ENCODE results near the gene WDR83. TPM values are rescaled to one million over a fixed set of nuclear protein-coding genes. Genes with fewer than 3 reads are reported as not detected.

The WDR83 gene
- total RNA-seq (2021; fragmentation: NEBNext Ultra II Directional; extraction: Animal tissue kit (Norgen Biotek cat#: 25700)) (15.3 and 19.6 TPM in 2 replicates), polyA plus RNA-seq (2011; rRNA removed) (12.6 and 24.5 TPM in 2 replicates), polyA minus RNA-seq (2011; rRNA and poly(A)+ RNA removed) (8.0 and 9.6 TPM in 2 replicates)
- polyA plus RNA-seq (2011; cell fraction: cytosol; rRNA removed), result 18.9 TPM
- 26.4 TPM for polyA plus RNA-seq (2011; cell fraction: nucleus; rRNA removed)
- polyA plus RNA-seq (2012, experiment 1 of 2), result 13.4 to 22.0 TPM (median 20.4 TPM) in 4 replicates
- polyA plus RNA-seq (2012, experiment 2 of 2), result 12.1 TPM
- polyA plus RNA-seq (2013, experiment 1 of 2), result 7.6 TPM
- 7.5 TPM for polyA plus RNA-seq (2013, experiment 2 of 2)
- polyA minus RNA-seq (2011; cell fraction: cytosol; rRNA and poly(A)+ RNA removed), result 6.5 TPM
- 16.5 TPM for polyA minus RNA-seq (2011; cell fraction: nucleus; rRNA and poly(A)+ RNA removed)
- long read RNA-seq, experiment 1, partial matches to known transcripts, result 4 of 4 reads
- long read RNA-seq, experiment 1, other reads (novel, unspliced or antisense), result 0 of 4 reads
- long read RNA-seq, experiment 2, transcript WDR83-201 (11 exons, 1,457 nt), result major isoform, 12 of 45 reads
- long read RNA-seq, experiment 2, partial matches to known transcripts, result 28 of 45 reads
- long read RNA-seq, experiment 2, other reads (novel, unspliced or antisense), result 5 of 45 reads

- Histone ChIP-seq H3K4me3 (ENCODE audit: extremely low read depth in 1 of 4, insufficient read depth in 2 of 4, low read depth in 3 of 4, low read length in 4 of 4) (peak within 1 kb of the TSS; percentile 88 to 97 (median 92)), H3K9ac (replicated peaks in 1 of 4; ENCODE audit: extremely low read depth in 1 of 4, low read depth in 3 of 4, low read length in 3 of 4) (peak within 1 kb of the TSS; percentile 10 to 91 (median 68)), H3K14ac (ENCODE audit: insufficient read length) (no peak within 1 kb of the TSS), H3K23ac (ENCODE audit: insufficient read length) (no peak within 1 kb of the TSS), H3K27me3 (replicated peaks in 1 of 4; ENCODE audit: control insufficient read depth in 3 of 4, extremely low read depth in 1 of 4, insufficient read depth in 3 of 4, low read length in 3 of 4) (no peaks in the 10 kb centered on the region; a peak in 1 of 7 replicates), H2BK5ac (ENCODE audit: low read depth, low read length) (peak within 1 kb of the TSS; percentile 71; the same call in 1 of the 2 replicates), H2BK20ac (ENCODE audit: low read length) (no peak within 1 kb of the TSS), H4K91ac (replicated peaks; ENCODE audit: insufficient read length, low read length) (no peak within 1 kb of the TSS), H2AFZ (ENCODE audit: low read length) (peak within 1 kb of the TSS; percentile 78), H2AK5ac (ENCODE audit: low read depth, low read length) (peak within 1 kb of the TSS; percentile 17; the same call in 1 of the 2 replicates), H2BK12ac (ENCODE audit: low read depth, low read length) (peak within 1 kb of the TSS; percentile 68), H3K27ac (ENCODE audit: low read depth, low read length) (peak within 1 kb of the TSS; percentile 41; the same call in 1 of the 2 replicates), H3K79me2 (ENCODE audit: control insufficient read depth in 1 of 2, insufficient read depth in 2 of 2, low read length in 2 of 2) (peaks cover 0 to 22% of the 10 kb centered on the region in 2 experiments; a peak in 1 of 4 replicates), H3K4ac (replicated peaks; ENCODE audit: insufficient read length, low read depth, low read length) (no peak within 1 kb of the TSS), H3K23me2 (ENCODE audit: low read depth, low read length) (peaks cover 24% of the 10 kb centered on the region), H4K20me1 (replicated peaks in 1 of 2; ENCODE audit: control insufficient read depth in 1 of 2, insufficient read depth in 2 of 2, low read length in 2 of 2) (peaks cover 0 to 9% of the 10 kb centered on the region in 2 experiments), H3K56ac (replicated peaks; ENCODE audit: insufficient read length, low read depth, low read length) (peak within 1 kb of the TSS; percentile 77), H3K79me1 (ENCODE audit: low read depth, low read length) (peaks cover 4% of the 10 kb centered on the region; the same call in 1 of the 2 replicates), H2BK120ac (replicated peaks; ENCODE audit: low read depth, low read length) (no peak within 1 kb of the TSS), H3K4me1 (replicated peaks in 1 of 4; ENCODE audit: control insufficient read depth in 3 of 4, insufficient read depth in 4 of 4, low read length in 3 of 4) (peaks cover 3 to 22% (median 7%) of the 10 kb centered on the region in 4 experiments), H3K18ac (ENCODE audit: extremely low read depth, low read length) (peak within 1 kb of the TSS; percentile 87), H4K8ac (ENCODE audit: extremely low read depth, insufficient read depth, low read length) (peak within 1 kb of the TSS; percentile 87), H3K9me3 (ENCODE audit: insufficient read depth in 2 of 2, low read depth in 1 of 2, low read length in 1 of 2) (no peaks in the 10 kb centered on the region), H3K36me3 (ENCODE audit: control insufficient read depth in 2 of 4, insufficient read depth in 4 of 4, low read length in 3 of 4) (peaks cover 0 to 5% (median 3%) of the 10 kb centered on the region in 4 experiments; a peak in 4 of 8 replicates), H3K4me2 (ENCODE audit: insufficient read depth in 1 of 2, low read depth in 2 of 2, low read length in 2 of 2) (peak within 1 kb of the TSS; percentile 99 to 100), H4K5ac (ENCODE audit: insufficient read length, low read depth, low read length) (no peak within 1 kb of the TSS), H2BK15ac (ENCODE audit: low read length) (peak within 1 kb of the TSS; percentile 61; the same call in 1 of the 2 replicates)
- FAIRE-seq, result no peak
- ChIA-PET POLR2A (ENCODE audit: partially characterized antibody) (interaction anchor here (0.7 to 5.3 kb wide), 12 partner anchors 8 to 1836 kb away, joined by 3 to 31 read pairs (median 4); partner anchors contain the start of genes DHPS, TNPO2, ZNF490 and ZNF791), CTCF (ENCODE audit: partially characterized antibody) (interaction anchor here (0.8 to 2.3 kb wide), 5 partner anchors 10 to 102 kb away, joined by 3 to 7 read pairs (median 6); no protein-coding TSS in a partner anchor)
- 9% methylated on average over 37 of the region's 46 CpGs; no CpG with 5 or more reads in 1 of the 2 experiments for WGBS, 2 experiments (ENCODE audit: extremely low coverage in 1 of 2, insufficient coverage in 1 of 2, insufficient read length in 1 of 2, insufficient replicate concordance in 2 of 2, low coverage in 1 of 2, low lambda C conversion rate in 2 of 2, missing lambda C conversion rate in 1 of 2)
- DNase-seq (ENCODE audit: low read depth in 1 of 2, low spot score in 2 of 2), result peak in 1 of 2 experiments; percentile 85
- peak; percentile 73 for TF ChIP-seq KDM4A (IDR thresholded peaks at IDR 0.05; ENCODE audit: low read depth, low read length, severe bottlenecking)
- no peak for TF ChIP-seq YY1 (IDR thresholded peaks at IDR 0.05; ENCODE audit: low read depth, low read length)
- no peak for TF ChIP-seq FOSL1 (IDR thresholded peaks at IDR 0.05; ENCODE audit: insufficient read depth, low read depth, low read length)
- no peak for TF ChIP-seq JUND (IDR thresholded peaks at IDR 0.05; ENCODE audit: low read length)
- TF ChIP-seq TAF7 (optimal IDR thresholded peaks at IDR 0.05; ENCODE audit: borderline replicate concordance, low read depth, low read length), result no peak
- TF ChIP-seq POLR2A (IDR thresholded peaks at IDR 0.05; ENCODE audit: control extremely low read depth in 1 of 2, low read depth in 2 of 2, low read length in 2 of 2), result peak in 1 of 2 experiments; percentile 67; a peak in 2 of 3 replicates
- TF ChIP-seq SIN3A (conservative IDR thresholded peaks at IDR 0.05 in 1 of 2, IDR thresholded peaks at IDR 0.05 in 1 of 2; ENCODE audit: low read depth in 1 of 2, low read length in 2 of 2), result peak in 1 of 2 experiments; percentile 52; a peak in 2 of 4 replicates
- TF ChIP-seq PHF8 (conservative IDR thresholded peaks at IDR 0.05; ENCODE audit: low read depth, low read length), result peak; percentile 74
These were observed at the start of gene WDR83, which contains the start of gene MAN2B1 for GRCh38 chr19:12666265-12667048. WDR83 (plus strand) TSS chr19:12666807; CDS start chr19:12669791, 2,984 bp downstream. MAN2B1 (minus strand) TSS chr19:12666742; CDS start chr19:12666701, 41 bp downstream.

All from H1 (cell line).